ENCODE measurements around the gene SV2B. TPM values are rescaled to one million over a fixed set of nuclear protein-coding genes. Genes with fewer than 3 reads are reported as not detected.
"Not testable (repeated sequence)": the region's sequence is repeated elsewhere in the genome, so short reads cannot be mapped to it uniquely, and the experiment has no call there.

SV2B gene
- total and polyA plus RNA-seq, 2 donors (not counting 3 experiments of a cell fraction or from before 2014, with no cell fraction given) = not detected

DNA sequence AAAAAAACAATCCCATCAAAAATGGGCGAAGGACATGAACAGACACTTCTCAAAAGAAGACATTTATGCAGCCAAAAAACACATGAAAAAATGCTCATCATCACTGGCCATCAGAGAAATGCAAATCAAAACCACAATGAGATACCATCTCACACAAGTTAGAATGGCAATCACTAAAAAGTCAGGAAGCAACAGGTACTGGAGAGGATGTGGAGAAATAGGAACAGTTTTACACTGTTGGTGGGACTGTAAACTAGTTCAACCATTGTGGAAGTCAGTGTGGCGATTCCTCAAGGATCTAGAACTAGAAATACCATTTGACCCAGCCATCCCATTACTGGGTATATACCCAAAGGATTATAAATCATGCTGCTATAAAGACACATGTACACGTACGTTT lies 6.2 kb upstream of the SV2B start:
- H3K4me2 ChIP-seq (ENCODE audit: insufficient read depth, low read length); dilution Hi-C loops (cut with MboI; ENCODE audit: extremely low pct_ligation_motif_present, low sequenced_read_pairs); intact Hi-C loops (cut with micrococcal nuclease); H4K20me1 ChIP-seq (replicated peaks; ENCODE audit: control insufficient read depth, extremely low read depth, insufficient read depth, low read length); H3K9me3 ChIP-seq (replicated peaks; ENCODE audit: control insufficient read depth, insufficient read depth, low read length); H2AFZ ChIP-seq (ENCODE audit: low read depth, low read length); DNase-seq (ENCODE audit: low read depth, low spot score); FAIRE-seq; CTCF ChIA-PET; H3K36me3 ChIP-seq (ENCODE audit: control insufficient read depth in 2 of 2, extremely low read depth in 1 of 2, insufficient read depth in 2 of 2, low read length in 2 of 2); H3K9ac ChIP-seq (replicated peaks; ENCODE audit: extremely low read depth, insufficient read depth, low read length); H3K4me1 ChIP-seq (ENCODE audit: control insufficient read depth, extremely low read depth, insufficient read depth, low read length); POLR2A ChIA-PET; H3K79me2 ChIP-seq (ENCODE audit: control insufficient read depth, insufficient read depth, low read length); H3K27ac ChIP-seq (ENCODE audit: insufficient read depth, low read depth, low read length); H3K27me3 ChIP-seq (ENCODE audit: control insufficient read depth in 2 of 2, insufficient read depth in 2 of 2, low read length in 2 of 2); H3K9me1 ChIP-seq (replicated peaks; ENCODE audit: control insufficient read depth, extremely low read depth, insufficient read depth, low read length); BruUV-seq (replicated peaks); H3K4me3 ChIP-seq (replicated peaks in 1 of 3; ENCODE audit: insufficient read depth in 1 of 3, low read depth in 1 of 3, low read length in 3 of 3): not testable (repeated sequence)

- DNase-seq (ENCODE audit: low read depth, low spot score) (no peak), FAIRE-seq (no peak)
- no TSS peak for BruUV-seq (replicated peaks)
- no peak overlapping the region for H3K27ac ChIP-seq (ENCODE audit: insufficient read depth, low read depth, low read length)
- no peak overlapping the region for H3K4me2 ChIP-seq (ENCODE audit: insufficient read depth, low read length)
- intact Hi-C loops (cut with micrococcal nuclease) = no loop called here
- dilution Hi-C loops (cut with MboI; ENCODE audit: extremely low pct_ligation_motif_present, low sequenced_read_pairs) = no loop called here
- H3K27me3 ChIP-seq (ENCODE audit: control insufficient read depth in 2 of 2, insufficient read depth in 2 of 2, low read length in 2 of 2) = peaks cover 26 to 32% of the 10 kb centered on the region in 2 experiments
- no peaks in the 10 kb centered on the region for H3K9me1 ChIP-seq (replicated peaks; ENCODE audit: control insufficient read depth, extremely low read depth, insufficient read depth, low read length)
- no peak overlapping the region for H3K4me3 ChIP-seq (replicated peaks in 1 of 3; ENCODE audit: insufficient read depth in 1 of 3, low read depth in 1 of 3, low read length in 3 of 3)
- POLR2A ChIA-PET = no interaction called here
- CTCF ChIA-PET = no interaction called here
- no peaks in the 10 kb centered on the region for H3K36me3 ChIP-seq (ENCODE audit: control insufficient read depth in 2 of 2, extremely low read depth in 1 of 2, insufficient read depth in 2 of 2, low read length in 2 of 2)
- no peak for TF ChIP-seq EZH2 (IDR thresholded peaks at IDR 0.05; ENCODE audit: borderline replicate concordance, low read depth, low read length, severe bottlenecking)
- no peak for TF ChIP-seq POLR2AphosphoS5 (IDR thresholded peaks at IDR 0.05; ENCODE audit: insufficient read depth, low read depth, low read length)
- no peak for TF ChIP-seq MYC (IDR thresholded peaks at IDR 0.05; ENCODE audit: low read depth, low read length)
- TF ChIP-seq, protein P1, sequence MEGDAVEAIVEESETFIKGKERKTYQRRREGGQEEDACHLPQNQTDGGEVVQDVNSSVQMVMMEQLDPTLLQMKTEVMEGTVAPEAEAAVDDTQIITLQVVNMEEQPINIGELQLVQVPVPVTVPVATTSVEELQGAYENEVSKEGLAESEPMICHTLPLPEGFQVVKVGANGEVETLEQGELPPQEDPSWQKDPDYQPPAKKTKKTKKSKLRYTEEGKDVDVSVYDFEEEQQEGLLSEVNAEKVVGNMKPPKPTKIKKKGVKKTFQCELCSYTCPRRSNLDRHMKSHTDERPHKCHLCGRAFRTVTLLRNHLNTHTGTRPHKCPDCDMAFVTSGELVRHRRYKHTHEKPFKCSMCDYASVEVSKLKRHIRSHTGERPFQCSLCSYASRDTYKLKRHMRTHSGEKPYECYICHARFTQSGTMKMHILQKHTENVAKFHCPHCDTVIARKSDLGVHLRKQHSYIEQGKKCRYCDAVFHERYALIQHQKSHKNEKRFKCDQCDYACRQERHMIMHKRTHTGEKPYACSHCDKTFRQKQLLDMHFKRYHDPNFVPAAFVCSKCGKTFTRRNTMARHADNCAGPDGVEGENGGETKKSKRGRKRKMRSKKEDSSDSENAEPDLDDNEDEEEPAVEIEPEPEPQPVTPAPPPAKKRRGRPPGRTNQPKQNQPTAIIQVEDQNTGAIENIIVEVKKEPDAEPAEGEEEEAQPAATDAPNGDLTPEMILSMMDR (IDR thresholded peaks at IDR 0.05; ENCODE audit: extremely low read depth in 1 of 2, insufficient read depth in 1 of 2, low read depth in 1 of 2, low read length in 2 of 2) = no peak
- no peak for TF ChIP-seq GATA2 (IDR thresholded peaks at IDR 0.05; ENCODE audit: insufficient read depth, insufficient read length, low read depth, low read length)
- no peak for TF ChIP-seq JUN (IDR thresholded peaks at IDR 0.05; ENCODE audit: borderline replicate concordance, insufficient read depth, insufficient read length, low read depth)
- TF ChIP-seq, protein P2, sequence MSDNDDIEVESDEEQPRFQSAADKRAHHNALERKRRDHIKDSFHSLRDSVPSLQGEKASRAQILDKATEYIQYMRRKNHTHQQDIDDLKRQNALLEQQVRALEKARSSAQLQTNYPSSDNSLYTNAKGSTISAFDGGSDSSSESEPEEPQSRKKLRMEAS (IDR thresholded peaks at IDR 0.05; ENCODE audit: insufficient read depth, insufficient read length) = no peak
- no peak for TF ChIP-seq FOS (IDR thresholded peaks at IDR 0.05; ENCODE audit: borderline replicate concordance, insufficient read depth, low read length)
- no peak for TF ChIP-seq POLR2A (IDR thresholded peaks at IDR 0.05; ENCODE audit: low read depth, low read length)
- H2AFZ ChIP-seq (ENCODE audit: low read depth, low read length) = no peak overlapping the region
- no peaks in the 10 kb centered on the region for H3K4me1 ChIP-seq (ENCODE audit: control insufficient read depth, extremely low read depth, insufficient read depth, low read length)
- H3K9me3 ChIP-seq (replicated peaks; ENCODE audit: control insufficient read depth, insufficient read depth, low read length) = no peaks in the 10 kb centered on the region
- no peaks in the 10 kb centered on the region for H3K79me2 ChIP-seq (ENCODE audit: control insufficient read depth, insufficient read depth, low read length)
- no peak overlapping the region for H3K9ac ChIP-seq (replicated peaks; ENCODE audit: extremely low read depth, insufficient read depth, low read length)
- H4K20me1 ChIP-seq (replicated peaks; ENCODE audit: control insufficient read depth, extremely low read depth, insufficient read depth, low read length) = no peaks in the 10 kb centered on the region
Measured at GRCh38 chr15:91098451-91098850, 1.6 kb upstream of the SV2B start.
